Raji (cell line): ENCODE results near the gene FERMT2.

Source experiments
- POLR2A ChIP-seq: IDR thresholded peaks from 2 replicates; pipeline ENCODE4 v1.6.1; 2011; ENCODE audit warnings: low read depth, low read length, control low read depth; ENCODE audit not compliant: insufficient read depth

Gene FERMT2

DNA sequence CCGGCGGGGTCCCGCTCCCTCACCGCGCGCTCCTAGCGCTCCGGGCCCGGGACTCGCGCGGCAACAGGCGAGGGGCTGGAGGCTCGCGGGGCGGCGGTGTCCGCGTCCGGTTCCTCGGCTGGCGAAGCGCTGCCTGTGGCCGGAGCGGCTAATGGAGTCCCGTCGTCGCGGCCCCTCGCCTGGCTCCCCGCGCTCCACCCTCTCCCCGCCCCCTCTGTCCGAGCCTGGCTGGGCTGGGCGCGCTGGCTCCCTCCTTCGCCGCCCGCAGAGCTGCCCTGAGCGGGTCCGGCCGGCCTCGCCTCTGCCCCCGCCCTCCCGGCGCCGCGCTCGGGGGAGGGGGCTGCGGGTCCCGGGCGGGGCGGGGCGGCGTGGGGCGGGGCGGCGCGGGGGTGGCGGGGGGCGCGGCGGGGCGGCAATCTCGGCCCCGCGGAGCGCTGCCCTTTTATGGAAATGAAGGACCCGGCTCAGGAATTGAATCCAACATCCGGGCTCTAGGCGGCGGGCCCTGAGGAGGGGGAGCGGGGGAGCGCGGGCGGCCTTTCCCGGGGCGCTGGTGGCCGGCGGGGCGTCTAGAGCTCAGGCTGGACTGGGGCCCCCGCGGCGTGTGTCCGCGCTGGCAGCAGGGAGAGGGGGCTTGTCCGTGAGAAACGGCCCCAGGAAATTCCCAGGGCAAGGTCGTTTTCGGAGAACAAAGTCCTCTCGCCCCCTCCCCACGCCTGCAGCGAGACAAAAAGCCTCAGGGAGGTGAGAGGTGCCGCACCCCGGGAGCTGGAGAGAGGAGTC is at the start of gene FERMT2:
Gene FERMT2 (minus strand): TSS at position 153 of the 783 bp plus-strand sequence. CDS start 482 bp downstream, outside the sequence.
- TF ChIP-seq POLR2A: no peak

DNA sequence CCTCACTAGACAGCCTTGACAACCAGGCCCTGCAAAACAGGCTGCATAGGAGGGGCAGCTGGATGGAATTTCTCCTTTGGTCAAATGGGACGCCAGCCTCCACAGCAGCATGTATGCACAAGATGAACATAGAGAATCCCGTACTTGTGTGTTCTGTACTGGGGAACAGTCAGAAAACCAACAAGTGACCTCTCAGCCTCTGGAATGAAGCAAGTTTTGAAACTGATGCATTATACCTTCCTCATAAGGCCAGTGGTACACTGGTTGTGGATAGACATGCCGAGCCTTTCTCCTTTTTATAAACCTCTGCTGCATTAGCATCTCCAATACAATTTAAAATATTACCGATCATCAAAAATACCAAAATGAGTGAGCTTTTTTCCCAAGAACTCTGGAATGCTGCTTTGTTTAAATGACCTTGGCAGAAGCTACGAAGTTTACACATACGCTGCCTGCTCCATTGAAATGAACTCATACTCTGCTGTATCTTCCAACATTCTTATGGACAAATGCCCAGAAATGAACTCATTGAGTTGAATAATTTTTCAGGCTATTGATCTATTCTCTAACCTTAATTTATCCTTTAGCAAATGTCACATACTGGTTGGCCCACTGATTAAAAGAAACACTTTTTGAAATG is 47.6 kb upstream of the FERMT2 start:
- no peak for TF ChIP-seq POLR2A

DNA sequence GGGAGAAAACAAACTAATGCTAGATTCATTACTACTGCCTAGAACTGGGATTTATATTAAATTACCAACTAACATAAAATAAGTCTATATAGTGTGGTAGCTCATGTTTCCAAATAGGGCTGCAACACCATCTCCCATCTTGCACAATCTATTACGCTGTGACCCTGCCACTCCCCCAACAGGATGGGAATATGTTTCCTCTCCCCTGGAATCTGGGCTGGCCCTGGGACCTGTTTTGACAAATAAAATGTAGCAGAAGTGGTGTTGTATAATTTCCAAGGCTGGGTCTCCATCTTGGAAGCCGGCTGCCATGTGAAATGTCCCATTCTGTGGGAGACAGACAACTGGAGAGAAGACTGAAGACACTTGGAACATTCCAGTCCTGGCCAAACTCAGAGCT is 45.6 kb upstream of the FERMT2 start:
- no peak for TF ChIP-seq POLR2A

DNA sequence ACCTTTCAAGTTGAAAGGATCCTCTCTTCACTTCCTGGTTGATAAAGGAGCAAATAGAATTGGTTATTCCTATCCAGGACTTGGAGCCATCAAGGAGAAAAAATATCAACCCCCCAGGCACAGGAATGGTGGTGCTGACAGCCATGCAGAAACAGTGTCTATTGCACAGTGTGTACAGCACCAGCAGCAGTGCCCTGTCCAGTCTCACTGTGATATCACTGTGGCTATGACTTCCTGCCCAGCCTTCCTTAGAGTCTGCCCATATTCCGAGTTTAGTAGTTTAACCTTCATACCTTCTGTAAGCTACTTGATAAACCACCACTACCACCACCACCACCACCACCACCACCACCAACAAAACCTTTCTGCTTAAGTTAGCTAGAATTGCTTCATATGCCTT is 45.1 kb upstream of the FERMT2 start:
- TF ChIP-seq POLR2A: no peak

- no peak for TF ChIP-seq POLR2A
Observed at GRCh38 chr14:52992236-52992870, 41.5 kb upstream of the FERMT2 start.

GRCh38 chr14:52988139-52988538 is 37.3 kb upstream of the FERMT2 start:
- no peak for TF ChIP-seq POLR2A

DNA sequence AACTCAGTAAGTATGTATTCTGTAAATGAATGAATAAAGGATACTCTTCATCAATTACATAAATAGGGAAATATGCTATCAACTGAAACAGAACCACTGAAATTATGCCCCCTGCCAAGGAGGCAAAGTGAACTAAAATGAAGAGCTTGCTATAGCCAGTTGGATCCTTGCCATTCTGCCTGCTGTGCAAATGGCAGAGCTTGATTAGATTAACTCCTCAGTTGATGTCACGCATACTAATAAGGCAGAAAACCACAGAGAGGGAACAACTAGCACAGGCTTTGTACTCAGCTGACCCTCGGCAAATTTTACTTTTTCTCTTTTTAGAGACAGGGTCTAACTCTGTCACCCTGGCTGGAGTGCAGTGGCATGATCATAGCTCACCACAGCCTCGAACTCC is 36.7 kb upstream of the FERMT2 start:
- no peak for TF ChIP-seq POLR2A

- TF ChIP-seq POLR2A: no peak
Observed at GRCh38 chr14:52987042-52987441, 36.2 kb upstream of the FERMT2 start.

DNA sequence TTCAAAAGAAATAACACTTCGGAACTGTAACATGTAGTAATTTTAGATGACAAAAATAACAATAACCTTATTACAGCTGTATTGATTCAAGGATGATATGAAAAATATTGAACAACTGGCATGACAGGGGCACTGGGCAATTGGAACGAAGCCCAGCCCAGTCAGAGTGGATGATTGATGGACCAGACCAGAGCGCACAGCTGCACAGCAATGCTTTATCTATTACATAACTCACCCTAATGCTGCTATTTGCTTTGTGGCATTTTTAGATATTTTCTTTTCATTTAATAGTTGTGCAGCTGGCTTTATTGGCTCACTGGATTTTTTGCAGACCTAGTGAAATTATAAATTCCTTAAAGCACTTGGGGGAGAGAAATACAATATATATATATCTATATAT is 26.9 kb upstream of the FERMT2 start:
- no peak for TF ChIP-seq POLR2A

- no peak for TF ChIP-seq POLR2A
Observed at GRCh38 chr14:52974406-52974805, 23.6 kb upstream of the FERMT2 start.

- TF ChIP-seq POLR2A: no peak
Observed at GRCh38 chr14:52961060-52961639, 10.3 kb upstream of the FERMT2 start.

- no peak for TF ChIP-seq POLR2A
Observed at GRCh38 chr14:52960627-52961026, 9.8 kb upstream of the FERMT2 start.

DNA sequence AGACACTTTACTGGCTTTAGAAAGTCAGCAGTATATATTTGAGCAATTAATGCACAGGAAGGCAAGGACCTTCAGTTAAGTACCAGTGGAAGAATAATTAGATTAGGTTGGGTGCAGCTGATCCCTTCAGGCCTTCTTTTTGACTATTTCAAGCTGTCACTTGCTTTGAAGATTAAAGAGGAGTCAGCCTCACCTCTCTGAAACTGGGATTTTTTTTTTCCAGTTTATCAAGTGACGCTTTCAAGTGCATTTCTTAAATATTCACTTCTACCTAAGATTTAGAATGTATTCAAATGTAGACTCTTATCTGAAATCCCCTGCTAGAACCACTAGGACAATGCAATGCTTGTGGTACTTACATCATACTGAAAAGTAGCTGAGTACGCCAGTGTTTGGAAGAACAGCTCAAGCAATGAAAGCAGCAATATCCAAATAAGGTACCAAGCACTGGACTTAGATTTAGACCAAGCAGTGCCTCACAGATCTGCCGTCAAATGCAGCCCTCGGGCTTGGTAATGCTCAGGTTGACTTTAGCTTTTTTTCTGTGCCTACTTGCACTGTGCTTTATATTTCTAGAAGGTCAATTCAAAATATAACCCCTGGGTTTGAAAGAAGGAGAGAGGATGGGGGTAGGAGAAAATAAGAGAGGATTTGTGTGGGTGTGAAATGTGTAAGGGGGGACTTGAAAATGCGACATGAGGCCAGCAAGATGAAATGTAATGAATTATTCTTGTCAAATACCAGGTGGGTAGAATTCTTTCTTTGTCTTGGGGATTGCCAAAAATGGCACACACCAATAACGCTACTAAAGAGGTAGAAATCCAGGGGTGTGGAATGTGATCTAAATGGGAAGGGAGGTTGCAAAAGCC is 3.7 kb upstream of the FERMT2 start:
- TF ChIP-seq POLR2A: no peak

- TF ChIP-seq POLR2A: no peak
Observed at GRCh38 chr14:52951681-52952554, 1.1 kb upstream of the FERMT2 start.
